ENCODE measurements around the gene ATP5PB.

ATP5PB gene

GRCh38 chr1:111476214-111476613 is 26.9 kb downstream of the ATP5PB start:
- DNase-seq: no peak

GRCh38 chr1:111476761-111477309 is 27.6 kb downstream of the ATP5PB start:
- peak; percentile 14 for DNase-seq

GRCh38 chr1:111480674-111481073 is 31.4 kb downstream of the ATP5PB start:
- DNase-seq: no peak

- DNase-seq: peak; percentile 58
Measured at GRCh38 chr1:111481387-111482221, 32.3 kb downstream of the ATP5PB start.

- DNase-seq: no peak
Measured at GRCh38 chr1:111483166-111483565, 33.9 kb downstream of the ATP5PB start.

GRCh38 chr1:111483876-111484275 is 34.6 kb downstream of the ATP5PB start:
- DNase-seq: no peak

- DNase-seq: no peak
Measured at GRCh38 chr1:111484391-111485026, 35.2 kb downstream of the ATP5PB start.

GRCh38 chr1:111486431-111486830 is 37.2 kb downstream of the ATP5PB start:
- no peak for DNase-seq

GRCh38 chr1:111487133-111487532 is 37.9 kb downstream of the ATP5PB start:
- DNase-seq: no peak

- no peak for DNase-seq
Measured at GRCh38 chr1:111488669-111489068, 39.4 kb downstream of the ATP5PB start.

- no peak for DNase-seq
Measured at GRCh38 chr1:111489604-111490003, 40.3 kb downstream of the ATP5PB start.

GRCh38 chr1:111490220-111490619 is 41.0 kb downstream of the ATP5PB start:
- no peak for DNase-seq

GRCh38 chr1:111491070-111491469 is 41.8 kb downstream of the ATP5PB start:
- no peak for DNase-seq

GRCh38 chr1:111496398-111496797 is 47.1 kb downstream of the ATP5PB start:
- DNase-seq: no peak

- DNase-seq: no peak
Measured at GRCh38 chr1:111497592-111497991, 48.3 kb downstream of the ATP5PB start.

- no peak for DNase-seq
Measured at GRCh38 chr1:111499026-111499785, 49.9 kb downstream of the ATP5PB start.

- no peak for DNase-seq
Measured at GRCh38 chr1:111501645-111502044, 52.4 kb downstream of the ATP5PB start.

GRCh38 chr1:111503585-111504060 is 54.4 kb downstream of the ATP5PB start, which contains the start of the genes ADORA3 and TMIGD3:
Gene ADORA3 (minus strand): TSS chr1:111503633. CDS start chr1:111503354, 279 bp downstream.
Gene TMIGD3 (minus strand): TSS chr1:111503633. CDS start chr1:111503354, 279 bp downstream.
- peak; percentile 69 for DNase-seq

- DNase-seq: peak; percentile 33
Measured at GRCh38 chr1:111504097-111504496, 54.8 kb downstream of the ATP5PB start.

- peak; percentile 67 for DNase-seq
Measured at GRCh38 chr1:111505641-111506119, 56.4 kb downstream of the ATP5PB start.

- no peak for DNase-seq
Measured at GRCh38 chr1:111506561-111506960, 57.3 kb downstream of the ATP5PB start.

GRCh38 chr1:111507411-111508201 is 58.3 kb downstream of the ATP5PB start:
- peak; percentile 86 for DNase-seq

Measured in RPMI8226 (cell line).